ENCODE results near the gene HNRNPL. TPM values are rescaled to one million over a fixed set of nuclear protein-coding genes. Genes with fewer than 3 reads are reported as not detected.
A peak's percentile ranks its signal among the peaks of the same experiment; 100 is the strongest.

HNRNPL gene
- total and polyA plus RNA-seq, 2 of the 8 experiments (the other 6 are each of a cell fraction or from before 2014, with no cell fraction given), result 404 to 779 TPM

DNA sequence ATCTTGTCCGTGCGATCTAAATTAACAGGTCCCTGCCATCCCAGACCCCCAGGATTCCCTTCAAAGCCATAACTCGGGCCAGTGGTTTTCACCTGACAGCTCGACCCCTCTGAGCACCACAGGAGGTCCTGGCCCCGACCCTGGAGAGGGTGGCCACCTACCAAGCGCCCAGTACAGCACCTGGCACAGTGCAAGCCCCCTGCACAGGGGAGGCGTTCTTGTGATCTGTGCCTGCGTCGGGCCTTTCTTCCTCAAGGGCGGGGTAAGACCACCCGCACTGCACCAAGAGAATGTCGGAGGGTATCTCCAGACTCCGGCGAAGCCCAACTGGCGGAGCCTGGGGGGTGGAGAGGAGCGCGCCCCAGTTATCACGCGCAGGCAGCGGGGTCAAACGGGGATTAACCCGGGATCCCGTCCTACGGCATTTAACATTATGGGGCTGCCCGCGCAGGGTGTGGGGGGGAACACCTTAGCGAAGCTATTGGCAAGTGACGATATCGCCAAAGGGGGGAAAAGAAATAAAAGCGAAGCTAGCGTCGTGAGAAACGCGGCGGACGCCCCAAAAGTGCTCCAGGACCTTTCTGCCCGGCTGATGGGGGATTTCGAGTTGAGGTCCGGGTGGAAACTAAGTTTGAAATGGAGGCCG, 1.3 kb upstream of the HNRNPL start (continued):
- TF ChIP-seq E2F6 (IDR thresholded peaks at IDR 0.05) (peak; percentile 71), RBBP5 (IDR thresholded peaks at IDR 0.05; ENCODE audit: borderline replicate concordance, low read depth, low read length) (0 out of 2 replicates have a peak, but pooled peaks have one; percentile 24), HDAC2 (IDR thresholded peaks at IDR 0.05; ENCODE audit: borderline replicate concordance in 1 of 2, low read depth in 2 of 2, low read length in 2 of 2) (0 out of 4 replicates have a peak, but pooled peaks of 1 of the 2 experiments have one; percentile 25)
- TF ChIP-seq, protein P1, sequence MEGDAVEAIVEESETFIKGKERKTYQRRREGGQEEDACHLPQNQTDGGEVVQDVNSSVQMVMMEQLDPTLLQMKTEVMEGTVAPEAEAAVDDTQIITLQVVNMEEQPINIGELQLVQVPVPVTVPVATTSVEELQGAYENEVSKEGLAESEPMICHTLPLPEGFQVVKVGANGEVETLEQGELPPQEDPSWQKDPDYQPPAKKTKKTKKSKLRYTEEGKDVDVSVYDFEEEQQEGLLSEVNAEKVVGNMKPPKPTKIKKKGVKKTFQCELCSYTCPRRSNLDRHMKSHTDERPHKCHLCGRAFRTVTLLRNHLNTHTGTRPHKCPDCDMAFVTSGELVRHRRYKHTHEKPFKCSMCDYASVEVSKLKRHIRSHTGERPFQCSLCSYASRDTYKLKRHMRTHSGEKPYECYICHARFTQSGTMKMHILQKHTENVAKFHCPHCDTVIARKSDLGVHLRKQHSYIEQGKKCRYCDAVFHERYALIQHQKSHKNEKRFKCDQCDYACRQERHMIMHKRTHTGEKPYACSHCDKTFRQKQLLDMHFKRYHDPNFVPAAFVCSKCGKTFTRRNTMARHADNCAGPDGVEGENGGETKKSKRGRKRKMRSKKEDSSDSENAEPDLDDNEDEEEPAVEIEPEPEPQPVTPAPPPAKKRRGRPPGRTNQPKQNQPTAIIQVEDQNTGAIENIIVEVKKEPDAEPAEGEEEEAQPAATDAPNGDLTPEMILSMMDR (IDR thresholded peaks at IDR 0.05; ENCODE audit: control extremely low read depth in 1 of 3, insufficient read depth in 1 of 3, low read depth in 1 of 3, low read length in 3 of 3), result 0 out of 4 replicates have a peak, but pooled peaks of 1 of the 3 experiments have one; percentile 9
- TF ChIP-seq, protein P2, sequence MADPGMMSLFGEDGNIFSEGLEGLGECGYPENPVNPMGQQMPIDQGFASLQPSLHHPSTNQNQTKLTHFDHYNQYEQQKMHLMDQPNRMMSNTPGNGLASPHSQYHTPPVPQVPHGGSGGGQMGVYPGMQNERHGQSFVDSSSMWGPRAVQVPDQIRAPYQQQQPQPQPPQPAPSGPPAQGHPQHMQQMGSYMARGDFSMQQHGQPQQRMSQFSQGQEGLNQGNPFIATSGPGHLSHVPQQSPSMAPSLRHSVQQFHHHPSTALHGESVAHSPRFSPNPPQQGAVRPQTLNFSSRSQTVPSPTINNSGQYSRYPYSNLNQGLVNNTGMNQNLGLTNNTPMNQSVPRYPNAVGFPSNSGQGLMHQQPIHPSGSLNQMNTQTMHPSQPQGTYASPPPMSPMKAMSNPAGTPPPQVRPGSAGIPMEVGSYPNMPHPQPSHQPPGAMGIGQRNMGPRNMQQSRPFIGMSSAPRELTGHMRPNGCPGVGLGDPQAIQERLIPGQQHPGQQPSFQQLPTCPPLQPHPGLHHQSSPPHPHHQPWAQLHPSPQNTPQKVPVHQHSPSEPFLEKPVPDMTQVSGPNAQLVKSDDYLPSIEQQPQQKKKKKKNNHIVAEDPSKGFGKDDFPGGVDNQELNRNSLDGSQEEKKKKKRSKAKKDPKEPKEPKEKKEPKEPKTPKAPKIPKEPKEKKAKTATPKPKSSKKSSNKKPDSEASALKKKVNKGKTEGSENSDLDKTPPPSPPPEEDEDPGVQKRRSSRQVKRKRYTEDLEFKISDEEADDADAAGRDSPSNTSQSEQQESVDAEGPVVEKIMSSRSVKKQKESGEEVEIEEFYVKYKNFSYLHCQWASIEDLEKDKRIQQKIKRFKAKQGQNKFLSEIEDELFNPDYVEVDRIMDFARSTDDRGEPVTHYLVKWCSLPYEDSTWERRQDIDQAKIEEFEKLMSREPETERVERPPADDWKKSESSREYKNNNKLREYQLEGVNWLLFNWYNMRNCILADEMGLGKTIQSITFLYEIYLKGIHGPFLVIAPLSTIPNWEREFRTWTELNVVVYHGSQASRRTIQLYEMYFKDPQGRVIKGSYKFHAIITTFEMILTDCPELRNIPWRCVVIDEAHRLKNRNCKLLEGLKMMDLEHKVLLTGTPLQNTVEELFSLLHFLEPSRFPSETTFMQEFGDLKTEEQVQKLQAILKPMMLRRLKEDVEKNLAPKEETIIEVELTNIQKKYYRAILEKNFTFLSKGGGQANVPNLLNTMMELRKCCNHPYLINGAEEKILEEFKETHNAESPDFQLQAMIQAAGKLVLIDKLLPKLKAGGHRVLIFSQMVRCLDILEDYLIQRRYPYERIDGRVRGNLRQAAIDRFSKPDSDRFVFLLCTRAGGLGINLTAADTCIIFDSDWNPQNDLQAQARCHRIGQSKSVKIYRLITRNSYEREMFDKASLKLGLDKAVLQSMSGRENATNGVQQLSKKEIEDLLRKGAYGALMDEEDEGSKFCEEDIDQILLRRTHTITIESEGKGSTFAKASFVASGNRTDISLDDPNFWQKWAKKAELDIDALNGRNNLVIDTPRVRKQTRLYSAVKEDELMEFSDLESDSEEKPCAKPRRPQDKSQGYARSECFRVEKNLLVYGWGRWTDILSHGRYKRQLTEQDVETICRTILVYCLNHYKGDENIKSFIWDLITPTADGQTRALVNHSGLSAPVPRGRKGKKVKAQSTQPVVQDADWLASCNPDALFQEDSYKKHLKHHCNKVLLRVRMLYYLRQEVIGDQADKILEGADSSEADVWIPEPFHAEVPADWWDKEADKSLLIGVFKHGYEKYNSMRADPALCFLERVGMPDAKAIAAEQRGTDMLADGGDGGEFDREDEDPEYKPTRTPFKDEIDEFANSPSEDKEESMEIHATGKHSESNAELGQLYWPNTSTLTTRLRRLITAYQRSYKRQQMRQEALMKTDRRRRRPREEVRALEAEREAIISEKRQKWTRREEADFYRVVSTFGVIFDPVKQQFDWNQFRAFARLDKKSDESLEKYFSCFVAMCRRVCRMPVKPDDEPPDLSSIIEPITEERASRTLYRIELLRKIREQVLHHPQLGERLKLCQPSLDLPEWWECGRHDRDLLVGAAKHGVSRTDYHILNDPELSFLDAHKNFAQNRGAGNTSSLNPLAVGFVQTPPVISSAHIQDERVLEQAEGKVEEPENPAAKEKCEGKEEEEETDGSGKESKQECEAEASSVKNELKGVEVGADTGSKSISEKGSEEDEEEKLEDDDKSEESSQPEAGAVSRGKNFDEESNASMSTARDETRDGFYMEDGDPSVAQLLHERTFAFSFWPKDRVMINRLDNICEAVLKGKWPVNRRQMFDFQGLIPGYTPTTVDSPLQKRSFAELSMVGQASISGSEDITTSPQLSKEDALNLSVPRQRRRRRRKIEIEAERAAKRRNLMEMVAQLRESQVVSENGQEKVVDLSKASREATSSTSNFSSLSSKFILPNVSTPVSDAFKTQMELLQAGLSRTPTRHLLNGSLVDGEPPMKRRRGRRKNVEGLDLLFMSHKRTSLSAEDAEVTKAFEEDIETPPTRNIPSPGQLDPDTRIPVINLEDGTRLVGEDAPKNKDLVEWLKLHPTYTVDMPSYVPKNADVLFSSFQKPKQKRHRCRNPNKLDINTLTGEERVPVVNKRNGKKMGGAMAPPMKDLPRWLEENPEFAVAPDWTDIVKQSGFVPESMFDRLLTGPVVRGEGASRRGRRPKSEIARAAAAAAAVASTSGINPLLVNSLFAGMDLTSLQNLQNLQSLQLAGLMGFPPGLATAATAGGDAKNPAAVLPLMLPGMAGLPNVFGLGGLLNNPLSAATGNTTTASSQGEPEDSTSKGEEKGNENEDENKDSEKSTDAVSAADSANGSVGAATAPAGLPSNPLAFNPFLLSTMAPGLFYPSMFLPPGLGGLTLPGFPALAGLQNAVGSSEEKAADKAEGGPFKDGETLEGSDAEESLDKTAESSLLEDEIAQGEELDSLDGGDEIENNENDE (IDR thresholded peaks at IDR 0.05; ENCODE audit: insufficient replicate concordance, low read length), result no peak

Measured in H1 (cell line).